OCI-LY7 (cell line): ENCODE data around the gene NFYB.

Experiments used
- EZH2phosphoT487 ChIP-seq: fragments of 200-600 bp; sonication (generic); IDR thresholded peaks from 2 replicates; pipeline ENCODE4 v1.6.1; 2018; ENCODE audit warnings: low read depth, borderline replicate concordance, mild to moderate bottlenecking, mixed run types, antibody characterized with exemption, low read length, moderate library complexity, mixed read lengths
- TF ChIP-seq, protein P1 (sequence below): fragments of 200-600 bp; sonication (generic); conservative IDR thresholded peaks from 2 replicates; pipeline ENCODE4 v1.5.1; 2014; ENCODE audit warnings: mild to moderate bottlenecking, antibody characterized with exemption, low read length, moderate library complexity, mixed read lengths

DNA sequence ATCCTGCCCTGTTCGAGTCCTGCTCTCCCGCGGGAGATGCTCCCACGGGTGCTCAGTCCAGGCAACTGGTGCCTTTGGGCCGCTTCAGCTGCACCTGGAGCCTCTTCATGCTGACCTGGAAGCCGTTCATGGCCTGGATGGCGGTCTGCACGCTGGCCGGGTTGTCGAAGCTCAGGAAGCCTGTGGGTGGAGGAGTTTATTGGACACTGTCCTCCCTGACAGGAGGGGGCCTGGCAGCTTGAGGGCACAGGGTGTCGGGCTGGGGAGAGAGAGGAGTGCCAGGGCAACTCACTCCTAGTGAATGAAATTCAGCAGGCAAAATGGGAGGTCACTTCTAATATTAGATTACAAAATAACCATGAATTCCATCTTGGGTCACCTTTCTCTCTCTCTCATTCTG, 9.3 kb upstream of the NFYB start:
- TF ChIP-seq, protein P1, sequence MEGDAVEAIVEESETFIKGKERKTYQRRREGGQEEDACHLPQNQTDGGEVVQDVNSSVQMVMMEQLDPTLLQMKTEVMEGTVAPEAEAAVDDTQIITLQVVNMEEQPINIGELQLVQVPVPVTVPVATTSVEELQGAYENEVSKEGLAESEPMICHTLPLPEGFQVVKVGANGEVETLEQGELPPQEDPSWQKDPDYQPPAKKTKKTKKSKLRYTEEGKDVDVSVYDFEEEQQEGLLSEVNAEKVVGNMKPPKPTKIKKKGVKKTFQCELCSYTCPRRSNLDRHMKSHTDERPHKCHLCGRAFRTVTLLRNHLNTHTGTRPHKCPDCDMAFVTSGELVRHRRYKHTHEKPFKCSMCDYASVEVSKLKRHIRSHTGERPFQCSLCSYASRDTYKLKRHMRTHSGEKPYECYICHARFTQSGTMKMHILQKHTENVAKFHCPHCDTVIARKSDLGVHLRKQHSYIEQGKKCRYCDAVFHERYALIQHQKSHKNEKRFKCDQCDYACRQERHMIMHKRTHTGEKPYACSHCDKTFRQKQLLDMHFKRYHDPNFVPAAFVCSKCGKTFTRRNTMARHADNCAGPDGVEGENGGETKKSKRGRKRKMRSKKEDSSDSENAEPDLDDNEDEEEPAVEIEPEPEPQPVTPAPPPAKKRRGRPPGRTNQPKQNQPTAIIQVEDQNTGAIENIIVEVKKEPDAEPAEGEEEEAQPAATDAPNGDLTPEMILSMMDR, result no peak
- no peak for TF ChIP-seq EZH2phosphoT487
